CD4-positive, alpha-beta T cell treated with Interleukin-15 for 4 hours (primary cell): ENCODE measurements around the gene SOX15.
"Not testable (repeated sequence)": the region's sequence is repeated elsewhere in the genome, so short reads cannot be mapped to it uniquely, and the experiment has no call there.

Experiments used
- DNase-seq: peaks from one replicate; pipeline ENCODE4 v3.0.0-alpha.2; 2020; ENCODE audit warnings: low spot score

SOX15 gene

GRCh38 chr17:7589891-7590691 lies at the start of gene SOX15:
TSS of gene SOX15 (minus strand) at chr17:7590094. CDS start at chr17:7589676, 418 bp downstream.
- DNase-seq, result no peak

GRCh38 chr17:7636163-7636562 lies 46.3 kb upstream of the SOX15 start:
- DNase-seq, result no peak

- DNase-seq, result no peak
These were observed 44.5 kb upstream of the SOX15 start for GRCh38 chr17:7634384-7634783.

- no peak for DNase-seq
These were observed 43.2 kb upstream of the SOX15 start for GRCh38 chr17:7633093-7633492.

- DNase-seq, result peak; percentile 44
These were observed 42.6 kb upstream of the SOX15 start for GRCh38 chr17:7632492-7632894.

GRCh38 chr17:7631398-7632380 lies 41.8 kb upstream of the SOX15 start:
- DNase-seq, result no peak

- no peak for DNase-seq
These were observed 40.2 kb upstream of the SOX15 start, which contains the start of gene SHBG for GRCh38 chr17:7629939-7630571. TSS of gene SHBG (plus strand) at chr17:7630135. CDS start at chr17:7630173, 38 bp downstream.

- DNase-seq, result peak; percentile 85
These were observed 37.6 kb upstream of the SOX15 start, which contains the start of gene SAT2 for GRCh38 chr17:7627250-7628121. TSS of gene SAT2 (minus strand) at chr17:7627821. CDS start at chr17:7627635, 186 bp downstream.

- DNase-seq, result no peak
These were observed 37.0 kb upstream of the SOX15 start for GRCh38 chr17:7626956-7627249.

GRCh38 chr17:7626307-7626706 lies 36.4 kb upstream of the SOX15 start:
- no peak for DNase-seq

GRCh38 chr17:7625749-7626148 lies 35.9 kb upstream of the SOX15 start:
- not testable (repeated sequence) for DNase-seq

GRCh38 chr17:7623661-7624060 lies 33.8 kb upstream of the SOX15 start:
- no peak for DNase-seq

GRCh38 chr17:7620835-7621234 lies 30.9 kb upstream of the SOX15 start:
- DNase-seq, result no peak

GRCh38 chr17:7618608-7619007 lies 28.7 kb upstream of the SOX15 start:
- no peak for DNase-seq

GRCh38 chr17:7615265-7615747 lies 25.4 kb upstream of the SOX15 start:
- DNase-seq, result no peak

GRCh38 chr17:7614425-7615264 lies 24.8 kb upstream of the SOX15 start, which contains the start of gene FXR2:
TSS of gene FXR2 (minus strand) at chr17:7614897. CDS start at chr17:7614532, 365 bp downstream.
- DNase-seq, result peak; percentile 100

GRCh38 chr17:7613769-7614424 lies 24.0 kb upstream of the SOX15 start:
- no peak for DNase-seq

- DNase-seq, result no peak
These were observed 22.4 kb upstream of the SOX15 start for GRCh38 chr17:7612294-7612640.

- DNase-seq, result no peak
These were observed 21.9 kb upstream of the SOX15 start for GRCh38 chr17:7611635-7612293.
